ENCODE measurements around the gene ATP5MC2.
"Not testable (repeated sequence)": the region's sequence is repeated elsewhere in the genome, so short reads cannot be mapped to it uniquely, and the experiment has no call there.

ATP5MC2 gene

DNA sequence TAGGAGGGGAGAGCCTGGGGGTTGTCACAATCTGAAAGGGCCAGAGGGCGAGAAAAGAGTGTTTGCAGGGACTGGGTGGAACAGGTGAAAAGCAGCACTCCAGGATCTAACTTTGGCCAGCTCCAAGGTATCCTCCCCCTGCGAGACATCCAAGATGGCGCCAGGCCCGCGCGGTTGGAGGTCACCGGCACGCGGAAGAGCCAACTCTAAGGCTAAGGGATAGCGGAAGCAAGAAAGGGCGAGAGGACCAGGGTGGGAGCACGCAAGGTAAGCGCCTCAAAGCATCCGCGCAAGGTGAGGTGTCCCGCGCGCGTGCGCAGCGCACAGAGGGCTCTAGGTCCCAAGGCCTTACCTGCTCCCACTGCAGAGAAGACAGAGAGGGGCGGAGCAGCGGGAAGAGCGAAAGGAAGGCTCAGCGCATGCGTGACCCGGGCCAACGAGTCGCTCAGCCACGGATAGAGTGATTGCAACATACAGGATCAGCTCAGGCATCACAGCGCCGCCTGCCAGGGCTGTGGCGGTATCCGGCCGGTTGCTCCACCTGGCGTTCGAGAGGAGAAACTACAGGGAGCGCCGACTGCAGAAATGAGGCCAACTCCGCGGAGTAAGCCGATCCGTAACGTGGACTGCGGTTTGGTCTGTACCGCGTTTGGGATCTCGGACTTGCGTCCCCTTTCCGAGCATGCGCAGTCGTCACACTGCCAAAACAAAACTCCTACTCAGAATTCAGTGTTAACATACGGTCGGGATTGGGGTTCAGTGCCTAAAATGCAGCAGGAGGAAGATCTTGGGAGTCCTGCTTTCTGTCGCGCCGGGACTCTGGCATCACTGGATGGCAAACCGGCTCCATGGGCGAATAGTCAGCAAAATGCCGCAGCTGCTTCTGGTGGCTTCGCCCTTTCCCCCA is at the start of gene ATP5MC2:
ATP5MC2 (minus strand) TSS at position 383 of the 907 bp plus-strand sequence. CDS start 3,469 bp downstream, outside the sequence.
- Histone ChIP-seq H4K20me1 (no peaks in the 10 kb centered on the region), H3K9me3 (no peaks in the 10 kb centered on the region), H3K9ac (peak within 1 kb of the TSS; percentile 81), H3K27ac (peak within 1 kb of the TSS; percentile 91), H3K27me3 (peaks cover 36% of the 10 kb centered on the region), H3K4me1 (peaks cover 28% of the 10 kb centered on the region), H3K4me2 (peak within 1 kb of the TSS; percentile 94), H3K36me3 (peaks cover 37% of the 10 kb centered on the region), H3K4me3 (peak within 1 kb of the TSS; percentile 76)
- TF ChIP-seq Cebpa-rat (IDR thresholded peaks at IDR 0.05): peak; percentile 99

DNA sequence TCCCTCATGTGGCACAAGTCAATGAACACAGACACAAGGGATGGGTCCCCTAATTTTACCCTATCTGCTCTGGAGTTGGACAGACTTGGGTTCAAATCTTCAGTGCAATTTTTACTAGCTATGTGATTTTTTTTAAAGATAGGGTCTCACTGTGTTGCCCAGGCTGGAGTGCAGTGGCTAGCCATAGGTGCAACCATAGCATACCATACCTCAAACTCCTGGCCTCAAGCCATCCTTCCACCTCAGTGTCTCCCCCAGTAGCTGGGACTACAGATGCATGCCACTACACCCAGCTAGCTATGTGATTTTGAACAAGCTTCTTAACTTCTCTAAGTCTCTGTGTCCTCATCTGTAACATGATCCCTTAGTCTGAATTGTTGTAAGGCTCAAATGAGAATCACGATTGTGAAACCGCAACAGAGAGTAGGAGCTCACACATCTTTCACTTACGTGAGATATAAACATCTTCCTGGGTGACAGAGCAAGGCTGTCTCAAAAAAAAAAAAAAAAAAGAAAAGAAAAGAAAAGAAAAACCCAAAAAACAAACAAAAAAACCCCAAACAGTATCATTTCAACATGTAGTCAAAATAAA is 46.7 kb upstream of the ATP5MC2 start:
- no peak for TF ChIP-seq Cebpa-rat (IDR thresholded peaks at IDR 0.05)
- Histone ChIP-seq H3K4me2 (no peak overlapping the region), H3K9me3 (no peaks in the 10 kb centered on the region), H3K27ac (no peak overlapping the region), H3K9ac (no peak overlapping the region), H3K4me3 (no peak overlapping the region), H4K20me1 (peaks cover 10% of the 10 kb centered on the region; the same call in 1 of the 2 replicates), H3K36me3 (peaks cover 68% of the 10 kb centered on the region), H3K4me1 (peaks cover 15% of the 10 kb centered on the region), H3K27me3 (no peaks in the 10 kb centered on the region)

DNA sequence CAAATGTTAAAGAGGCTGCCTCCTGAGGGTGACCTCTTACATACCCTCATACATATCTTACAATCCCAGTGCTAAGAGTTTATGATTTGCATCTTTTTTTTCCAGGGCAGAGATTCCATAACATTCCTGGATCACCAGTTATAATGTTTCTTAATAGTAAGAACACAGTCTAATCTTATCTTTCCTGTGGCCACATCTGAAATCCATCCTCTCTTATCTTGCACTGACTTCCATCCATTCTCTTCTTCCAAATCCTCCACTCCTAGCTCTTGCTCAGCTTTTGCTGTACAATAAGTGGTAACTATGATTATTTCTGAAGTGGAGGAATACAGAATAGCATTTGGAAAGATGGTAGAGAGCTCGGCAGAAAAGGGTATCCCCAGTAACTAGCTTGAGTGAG is 45.1 kb upstream of the ATP5MC2 start:
- H3K4me1 ChIP-seq: peaks cover 4% of the 10 kb centered on the region
- H3K4me3 ChIP-seq: no peak overlapping the region
- H3K27me3 ChIP-seq: no peaks in the 10 kb centered on the region
- peaks cover 10% of the 10 kb centered on the region; the same call in 1 of the 2 replicates for H4K20me1 ChIP-seq
- H3K9ac ChIP-seq: no peak overlapping the region
- TF ChIP-seq Cebpa-rat (IDR thresholded peaks at IDR 0.05): no peak
- H3K4me2 ChIP-seq: no peak overlapping the region
- no peak overlapping the region for H3K27ac ChIP-seq
- H3K9me3 ChIP-seq: no peaks in the 10 kb centered on the region
- H3K36me3 ChIP-seq: peaks cover 82% of the 10 kb centered on the region

DNA sequence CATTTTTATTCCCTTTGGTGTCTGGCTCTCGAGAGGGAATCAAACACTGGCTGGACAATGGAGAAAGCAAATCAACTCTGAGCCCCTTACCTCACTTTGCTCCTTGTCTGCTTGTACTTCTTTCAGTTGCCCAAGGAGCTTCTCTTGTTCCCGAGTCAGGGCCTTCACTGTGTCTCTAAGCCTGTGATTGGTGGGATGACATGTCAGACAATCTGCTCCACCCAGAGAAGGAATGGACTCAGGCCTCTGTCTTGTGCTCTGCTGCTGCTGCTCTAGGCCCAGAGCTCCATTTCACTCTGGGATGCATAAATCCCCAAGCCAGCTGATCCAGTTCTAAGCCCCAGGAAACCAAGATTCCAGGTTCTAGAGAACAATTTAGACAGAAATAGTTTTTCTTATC is 43.8 kb upstream of the ATP5MC2 start:
- H3K9ac ChIP-seq: no peak overlapping the region
- H4K20me1 ChIP-seq: no peaks in the 10 kb centered on the region
- no peak for TF ChIP-seq Cebpa-rat (IDR thresholded peaks at IDR 0.05)
- H3K4me2 ChIP-seq: no peak overlapping the region
- peaks cover 87% of the 10 kb centered on the region for H3K36me3 ChIP-seq
- no peaks in the 10 kb centered on the region for H3K9me3 ChIP-seq
- H3K4me3 ChIP-seq: no peak overlapping the region
- no peaks in the 10 kb centered on the region for H3K4me1 ChIP-seq
- no peak overlapping the region for H3K27ac ChIP-seq
- H3K27me3 ChIP-seq: no peaks in the 10 kb centered on the region

DNA sequence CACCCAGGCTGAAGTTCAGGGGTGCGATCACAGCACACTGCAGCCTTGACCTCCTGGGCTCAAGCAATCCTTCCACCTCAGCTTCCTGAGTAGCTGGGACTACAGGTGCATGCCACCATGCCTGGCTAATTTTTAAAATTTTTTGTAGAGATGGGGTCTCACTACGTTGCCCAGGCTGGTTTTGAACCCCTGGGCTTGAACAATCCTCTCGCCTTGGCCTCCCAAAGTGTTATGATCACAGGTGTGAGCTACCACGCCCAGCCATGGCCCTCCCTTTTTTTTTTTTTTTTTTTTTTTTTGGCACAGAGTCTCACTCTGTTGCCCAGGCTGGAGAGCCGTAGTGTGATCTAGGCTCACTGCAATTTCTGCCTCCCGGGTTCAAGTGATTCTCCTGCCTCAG is 42.7 kb upstream of the ATP5MC2 start:
- peaks cover 87% of the 10 kb centered on the region for H3K36me3 ChIP-seq
- H3K9me3 ChIP-seq, H4K20me1 ChIP-seq, H3K27me3 ChIP-seq, H3K4me3 ChIP-seq, H3K4me1 ChIP-seq, H3K4me2 ChIP-seq, H3K27ac ChIP-seq, H3K9ac ChIP-seq: not testable (repeated sequence)

DNA sequence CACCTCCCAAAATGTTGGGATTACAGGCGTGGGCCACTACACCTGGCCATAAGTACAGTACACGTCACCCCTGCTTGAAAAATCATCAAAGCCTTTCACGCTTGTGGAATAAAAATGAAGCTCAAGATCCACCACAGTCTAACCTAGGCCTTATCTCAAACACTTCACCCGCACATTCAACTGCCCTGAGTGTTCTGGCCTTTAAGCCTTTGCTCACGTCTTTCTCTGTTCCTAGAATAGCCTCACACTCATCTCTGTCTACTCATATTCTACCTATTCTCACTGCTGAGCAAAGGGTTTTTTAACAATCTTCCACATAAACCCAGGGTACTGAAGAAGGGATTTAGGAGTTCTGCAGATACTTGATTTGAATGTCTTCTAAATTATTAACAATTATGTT is 41.4 kb upstream of the ATP5MC2 start:
- Histone ChIP-seq H3K27ac (no peak overlapping the region), H3K4me1 (no peaks in the 10 kb centered on the region), H4K20me1 (no peaks in the 10 kb centered on the region), H3K36me3 (peaks cover 89% of the 10 kb centered on the region), H3K4me2 (no peak overlapping the region), H3K9ac (no peak overlapping the region), H3K9me3 (no peaks in the 10 kb centered on the region), H3K27me3 (no peaks in the 10 kb centered on the region), H3K4me3 (no peak overlapping the region)
- TF ChIP-seq Cebpa-rat (IDR thresholded peaks at IDR 0.05): no peak

DNA sequence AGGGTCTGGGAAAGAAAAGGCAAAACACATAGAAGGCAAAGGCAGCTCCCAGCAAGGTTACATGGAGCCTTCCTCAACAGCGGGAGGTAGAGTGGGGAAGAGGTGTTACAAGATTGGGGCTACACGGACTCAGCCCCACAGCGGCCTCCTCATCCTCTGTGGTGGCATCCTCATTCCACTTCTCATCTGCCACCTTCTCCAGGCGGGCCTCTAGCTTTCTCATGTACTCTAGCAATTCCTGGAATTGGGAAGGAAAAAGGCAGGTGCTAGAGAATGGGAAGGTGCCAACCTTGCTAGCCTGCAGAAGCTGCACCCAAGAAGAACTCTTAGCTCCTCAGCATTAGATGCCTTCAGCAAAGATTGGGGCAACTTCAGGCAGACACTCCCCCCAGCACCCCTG is 38.1 kb upstream of the ATP5MC2 start:
- Histone ChIP-seq H4K20me1 (no peaks in the 10 kb centered on the region), H3K4me2 (no peak overlapping the region), H3K9me3 (no peaks in the 10 kb centered on the region), H3K27me3 (no peaks in the 10 kb centered on the region), H3K4me1 (no peaks in the 10 kb centered on the region), H3K9ac (no peak overlapping the region), H3K4me3 (no peak overlapping the region), H3K36me3 (peaks cover 62% of the 10 kb centered on the region), H3K27ac (no peak overlapping the region)
- TF ChIP-seq Cebpa-rat (IDR thresholded peaks at IDR 0.05): no peak

DNA sequence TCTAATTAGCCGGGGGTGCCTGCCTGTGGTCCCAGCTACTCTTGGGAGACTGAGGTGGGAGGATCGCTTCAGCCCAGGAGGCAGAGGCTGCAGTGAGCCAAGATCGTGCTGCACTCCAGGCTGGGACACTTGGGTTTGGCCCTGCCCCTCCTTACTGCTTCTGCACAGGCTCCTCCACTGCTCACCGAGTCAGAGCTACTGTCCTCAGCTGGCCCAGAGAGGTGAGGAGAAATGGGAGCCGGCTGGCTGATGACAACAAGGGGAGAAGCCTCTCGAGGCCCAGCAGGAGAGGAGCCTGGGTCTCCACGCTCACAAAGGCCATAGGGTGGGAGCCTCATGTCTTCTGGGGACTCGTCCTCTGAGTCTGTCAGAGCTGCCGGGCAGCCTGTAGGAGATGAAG is 37.6 kb upstream of the ATP5MC2 start:
- H4K20me1 ChIP-seq: no peaks in the 10 kb centered on the region
- H3K27ac ChIP-seq: no peak overlapping the region
- H3K4me3 ChIP-seq: no peak overlapping the region
- H3K4me2 ChIP-seq: no peak overlapping the region
- no peaks in the 10 kb centered on the region for H3K27me3 ChIP-seq
- no peaks in the 10 kb centered on the region for H3K4me1 ChIP-seq
- TF ChIP-seq Cebpa-rat (IDR thresholded peaks at IDR 0.05): no peak
- no peak overlapping the region for H3K9ac ChIP-seq
- peaks cover 57% of the 10 kb centered on the region for H3K36me3 ChIP-seq
- H3K9me3 ChIP-seq: no peaks in the 10 kb centered on the region

DNA sequence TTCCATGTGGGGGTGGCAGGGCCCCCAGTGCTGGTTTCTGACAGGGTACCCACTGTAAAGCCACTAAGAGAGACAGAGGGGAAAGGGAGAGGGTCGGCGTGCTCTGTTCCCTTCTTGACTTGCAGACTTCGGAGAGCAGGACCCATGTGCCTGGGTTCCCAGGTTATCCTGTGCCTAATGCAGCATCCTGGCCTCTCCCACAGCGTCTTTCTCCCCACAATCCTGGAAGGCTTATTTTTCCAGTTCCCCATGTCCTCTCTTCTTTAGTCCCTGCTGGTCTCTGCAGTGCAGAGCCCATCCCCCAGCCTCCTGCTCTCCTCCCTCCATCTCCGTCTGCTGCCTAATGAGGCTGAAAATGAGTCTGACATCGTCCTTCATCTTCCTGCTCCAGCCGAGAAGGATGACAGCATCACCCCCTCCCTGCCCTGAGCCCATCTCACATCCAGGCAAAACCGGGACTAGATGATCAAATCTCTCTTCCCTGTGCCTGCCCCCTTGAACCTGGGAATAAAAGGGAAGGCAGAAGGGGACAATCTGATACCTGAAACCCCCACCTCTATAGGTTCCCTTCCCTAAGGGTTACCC is 36.3 kb upstream of the ATP5MC2 start:
- Histone ChIP-seq H3K27ac (no peak overlapping the region), H3K4me3 (no peak overlapping the region), H3K4me2 (no peak overlapping the region), H3K9me3 (no peaks in the 10 kb centered on the region), H4K20me1 (no peaks in the 10 kb centered on the region), H3K36me3 (peaks cover 49% of the 10 kb centered on the region), H3K27me3 (no peaks in the 10 kb centered on the region), H3K4me1 (no peaks in the 10 kb centered on the region), H3K9ac (no peak overlapping the region)
- TF ChIP-seq Cebpa-rat (IDR thresholded peaks at IDR 0.05): no peak

DNA sequence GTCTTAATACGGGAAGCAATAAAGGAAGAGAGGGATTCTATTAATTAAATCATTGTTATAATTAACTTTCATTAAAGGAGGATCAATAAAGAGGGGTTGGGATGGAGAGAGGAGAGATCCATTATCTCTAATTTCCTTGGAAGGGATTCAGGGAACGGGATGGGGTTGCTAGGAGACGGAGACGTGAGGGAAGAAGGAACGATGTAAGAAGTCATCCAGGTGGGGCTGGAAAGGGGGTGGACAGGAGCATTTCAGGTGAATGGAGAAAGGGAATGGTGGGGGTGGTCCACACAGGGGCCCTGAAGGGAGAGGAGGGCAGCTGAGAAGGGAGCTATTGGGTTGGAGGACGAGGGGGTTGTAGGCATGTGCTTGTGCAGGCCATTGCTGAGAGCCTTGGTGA is 34.2 kb upstream of the ATP5MC2 start:
- H3K9ac ChIP-seq: no peak overlapping the region

More for the DNA sequence above, 34.2 kb upstream of the ATP5MC2 start:
- no peaks in the 10 kb centered on the region for H3K4me1 ChIP-seq
- H3K36me3 ChIP-seq: peaks cover 29% of the 10 kb centered on the region
- H3K27me3 ChIP-seq: no peaks in the 10 kb centered on the region
- H3K27ac ChIP-seq: no peak overlapping the region
- no peaks in the 10 kb centered on the region for H3K9me3 ChIP-seq
- TF ChIP-seq Cebpa-rat (IDR thresholded peaks at IDR 0.05): no peak
- H4K20me1 ChIP-seq: no peaks in the 10 kb centered on the region
- no peak overlapping the region for H3K4me2 ChIP-seq
- H3K4me3 ChIP-seq: no peak overlapping the region

Measured in BLaER1 (cell line).